BLaER1 (cell line): Measurements from ENCODE around the gene GET3.

Source experiments
- H3K27ac ChIP-seq: shearing (Covaris generic); formaldehyde crosslinking; 2 replicates; pipeline ENCODE4 v1.8.1; 2022
- H3K27me3 ChIP-seq: shearing (Covaris generic); formaldehyde crosslinking; 2 replicates; pipeline ENCODE4 v1.8.1; 2022
- H3K36me3 ChIP-seq: shearing (Covaris generic); formaldehyde crosslinking; 2 replicates; pipeline ENCODE4 v1.8.1; 2022
- H3K4me1 ChIP-seq: shearing (Covaris generic); formaldehyde crosslinking; 2 replicates; pipeline ENCODE4 v1.8.1; 2022
- H3K4me2 ChIP-seq: shearing (Covaris generic); formaldehyde crosslinking; 2 replicates; pipeline ENCODE4 v1.8.1; 2022
- H3K4me3 ChIP-seq: shearing (Covaris generic); formaldehyde crosslinking; 2 replicates; pipeline ENCODE4 v1.8.1; 2022
- H3K9ac ChIP-seq: shearing (Covaris generic); formaldehyde crosslinking; 2 replicates; pipeline ENCODE4 v1.8.1; 2022
- H3K9me3 ChIP-seq: shearing (Covaris generic); formaldehyde crosslinking; 2 replicates; pipeline ENCODE4 v1.8.1; 2022
- H4K20me1 ChIP-seq: shearing (Covaris generic); formaldehyde crosslinking; 2 replicates; pipeline ENCODE4 v1.8.1; 2022
- Cebpa-rat ChIP-seq: shearing (Covaris generic); IDR thresholded peaks from 2 replicates; pipeline ENCODE4 v1.8.1; 2022

GET3 gene

GRCh38 chr19:12785431-12786031 is 48.2 kb downstream of the GET3 start:
- no peaks in the 10 kb centered on the region for H4K20me1 ChIP-seq
- no peaks in the 10 kb centered on the region for H3K27me3 ChIP-seq
- peaks cover 89% of the 10 kb centered on the region for H3K4me1 ChIP-seq
- H3K36me3 ChIP-seq = no peaks in the 10 kb centered on the region
- TF ChIP-seq Cebpa-rat = no peak
- H3K4me2 ChIP-seq = peak overlapping the region; percentile 98
- H3K4me3 ChIP-seq = peak overlapping the region; percentile 34; the same call in 1 of the 2 replicates
- no peaks in the 10 kb centered on the region for H3K9me3 ChIP-seq
- peak overlapping the region; percentile 85 for H3K9ac ChIP-seq
- H3K27ac ChIP-seq = peak overlapping the region; percentile 95

GRCh38 chr19:12786141-12786870 is 49.0 kb downstream of the GET3 start:
- H3K36me3 ChIP-seq = no peaks in the 10 kb centered on the region
- no peaks in the 10 kb centered on the region for H3K9me3 ChIP-seq
- TF ChIP-seq Cebpa-rat = no peak
- no peaks in the 10 kb centered on the region for H4K20me1 ChIP-seq
- H3K4me2 ChIP-seq = peak overlapping the region; percentile 98
- peaks cover 93% of the 10 kb centered on the region for H3K4me1 ChIP-seq
- peak overlapping the region; percentile 85 for H3K9ac ChIP-seq
- H3K27me3 ChIP-seq = no peaks in the 10 kb centered on the region
- peak overlapping the region; percentile 95 for H3K27ac ChIP-seq
- H3K4me3 ChIP-seq = peak overlapping the region; percentile 34

- TF ChIP-seq Cebpa-rat = no peak
- peak overlapping the region; percentile 85 for H3K9ac ChIP-seq
- peak overlapping the region; percentile 95 for H3K27ac ChIP-seq
- peaks cover 6% of the 10 kb centered on the region for H4K20me1 ChIP-seq
- no peak overlapping the region; the same call in 1 of the 2 replicates for H3K4me3 ChIP-seq
- H3K27me3 ChIP-seq = no peaks in the 10 kb centered on the region
- H3K4me1 ChIP-seq = peaks cover 86% of the 10 kb centered on the region
- peak overlapping the region; percentile 98 for H3K4me2 ChIP-seq
- H3K36me3 ChIP-seq = no peaks in the 10 kb centered on the region
- no peaks in the 10 kb centered on the region for H3K9me3 ChIP-seq
Measured at GRCh38 chr19:12786952-12787351, 49.7 kb downstream of the GET3 start.

GRCh38 chr19:12787458-12787857 is 50.2 kb downstream of the GET3 start:
- H3K4me1 ChIP-seq = peaks cover 81% of the 10 kb centered on the region

GRCh38 chr19:12788042-12788681 is 50.9 kb downstream of the GET3 start:
- no peak for TF ChIP-seq Cebpa-rat
- Histone ChIP-seq H3K4me1 (peaks cover 76% of the 10 kb centered on the region), H3K27me3 (no peaks in the 10 kb centered on the region), H3K36me3 (no peaks in the 10 kb centered on the region), H3K9me3 (no peaks in the 10 kb centered on the region), H3K4me2 (peak overlapping the region; percentile 98), H3K4me3 (peak overlapping the region; percentile 95), H3K27ac (peak overlapping the region; percentile 95), H3K9ac (peak overlapping the region; percentile 91), H4K20me1 (peaks cover 18% of the 10 kb centered on the region)

More at GRCh38 chr19:12787458-12787857, 50.2 kb downstream of the GET3 start:
- no peak overlapping the region for H3K4me3 ChIP-seq
- no peak for TF ChIP-seq Cebpa-rat
- peak overlapping the region; percentile 85; the same call in 1 of the 2 replicates for H3K9ac ChIP-seq
- peaks cover 11% of the 10 kb centered on the region for H4K20me1 ChIP-seq
- no peaks in the 10 kb centered on the region for H3K36me3 ChIP-seq
- no peaks in the 10 kb centered on the region for H3K9me3 ChIP-seq
- peak overlapping the region; percentile 98 for H3K4me2 ChIP-seq
- H3K27me3 ChIP-seq = no peaks in the 10 kb centered on the region
- H3K27ac ChIP-seq = peak overlapping the region; percentile 95

- no peaks in the 10 kb centered on the region for H3K27me3 ChIP-seq
- no peak for TF ChIP-seq Cebpa-rat
- H3K9ac ChIP-seq = peak overlapping the region; percentile 91
- peak overlapping the region; percentile 95 for H3K4me3 ChIP-seq
- peaks cover 19% of the 10 kb centered on the region for H4K20me1 ChIP-seq
- H3K4me1 ChIP-seq = peaks cover 71% of the 10 kb centered on the region
- no peaks in the 10 kb centered on the region for H3K9me3 ChIP-seq
- H3K4me2 ChIP-seq = peak overlapping the region; percentile 98
- peak overlapping the region; percentile 95 for H3K27ac ChIP-seq
- no peaks in the 10 kb centered on the region for H3K36me3 ChIP-seq
Measured at GRCh38 chr19:12788682-12789097, 51.4 kb downstream of the GET3 start.

- H3K36me3 ChIP-seq = no peaks in the 10 kb centered on the region
- H4K20me1 ChIP-seq = peaks cover 19% of the 10 kb centered on the region
- peak overlapping the region; percentile 95 for H3K4me3 ChIP-seq
- peak overlapping the region; percentile 98 for H3K4me2 ChIP-seq
- no peaks in the 10 kb centered on the region for H3K27me3 ChIP-seq
- no peak for TF ChIP-seq Cebpa-rat
- peaks cover 70% of the 10 kb centered on the region for H3K4me1 ChIP-seq
- peak overlapping the region; percentile 91 for H3K9ac ChIP-seq
- peak overlapping the region; percentile 95 for H3K27ac ChIP-seq
- H3K9me3 ChIP-seq = no peaks in the 10 kb centered on the region
Measured at GRCh38 chr19:12789098-12789903, 52.0 kb downstream of the GET3 start.

- H3K9me3 ChIP-seq = no peaks in the 10 kb centered on the region
- peaks cover 70% of the 10 kb centered on the region for H3K4me1 ChIP-seq
- peak overlapping the region; percentile 95 for H3K4me3 ChIP-seq
- H3K4me2 ChIP-seq = peak overlapping the region; percentile 98
- H3K27me3 ChIP-seq = no peaks in the 10 kb centered on the region
- peak; percentile 84 for TF ChIP-seq Cebpa-rat
- H4K20me1 ChIP-seq = peaks cover 19% of the 10 kb centered on the region
- peak overlapping the region; percentile 91 for H3K9ac ChIP-seq
- H3K27ac ChIP-seq = peak overlapping the region; percentile 95
- no peaks in the 10 kb centered on the region for H3K36me3 ChIP-seq
Measured at GRCh38 chr19:12789904-12790619, 52.8 kb downstream of the GET3 start.
